Cardiac fibroblast (primary cell): ENCODE results near the gene VAV1.

Source experiments
- DNase-seq, 2 donors: peaks; one replicate each; pipeline versions ENCODE4 v3.0.0 to v3.0.0-alpha.2; 2010; ENCODE audit warnings: low read depth in 2 of 2
- H3K4me3 ChIP-seq, 2 donors: replicated peaks in 1 of 2; 1 replicate in 1 of 2; 2 replicates in 1 of 2; pipeline ENCODE4 v1.5.1; 2011; ENCODE audit warnings: low read depth in 2 of 2, low read length in 2 of 2, mild to moderate bottlenecking in 2 of 2, moderate library complexity in 1 of 2
- CTCF ChIP-seq: IDR thresholded peaks from one replicate; pipeline ENCODE4 v1.5.1; 2011; ENCODE audit warnings: low read depth, mild to moderate bottlenecking, low read length, inconsistent platforms

Gene VAV1

GRCh38 chr19:6803036-6803404 is 30.5 kb downstream of the VAV1 start:
- DNase-seq = no peak
- H3K4me3 ChIP-seq = no peak overlapping the region
- no peak for TF ChIP-seq CTCF

GRCh38 chr19:6806488-6806887 is 34.0 kb downstream of the VAV1 start:
- no peak for DNase-seq
- H3K4me3 ChIP-seq = no peak overlapping the region

GRCh38 chr19:6807291-6807690 is 34.8 kb downstream of the VAV1 start:
- DNase-seq = no peak
- no peak for TF ChIP-seq CTCF
- H3K4me3 ChIP-seq = no peak overlapping the region

More at GRCh38 chr19:6806488-6806887, 34.0 kb downstream of the VAV1 start:
- TF ChIP-seq CTCF = no peak

- DNase-seq = no peak
- TF ChIP-seq CTCF = no peak
- no peak overlapping the region for H3K4me3 ChIP-seq
Measured at GRCh38 chr19:6808494-6808893, 36.0 kb downstream of the VAV1 start.

GRCh38 chr19:6809262-6809661 is 36.8 kb downstream of the VAV1 start:
- TF ChIP-seq CTCF = no peak
- no peak for DNase-seq
- no peak overlapping the region for H3K4me3 ChIP-seq

- no peak for TF ChIP-seq CTCF
Measured at GRCh38 chr19:6811378-6811777, 38.9 kb downstream of the VAV1 start.

GRCh38 chr19:6811906-6812305 is 39.4 kb downstream of the VAV1 start:
- no peak overlapping the region for H3K4me3 ChIP-seq
- peak; percentile 79 to 88 for DNase-seq

More at GRCh38 chr19:6811378-6811777, 38.9 kb downstream of the VAV1 start:
- no peak for DNase-seq
- H3K4me3 ChIP-seq = no peak overlapping the region

More at GRCh38 chr19:6811906-6812305, 39.4 kb downstream of the VAV1 start:
- no peak for TF ChIP-seq CTCF
